ENCODE measurements around the gene CACNA1E.

CACNA1E gene

DNA sequence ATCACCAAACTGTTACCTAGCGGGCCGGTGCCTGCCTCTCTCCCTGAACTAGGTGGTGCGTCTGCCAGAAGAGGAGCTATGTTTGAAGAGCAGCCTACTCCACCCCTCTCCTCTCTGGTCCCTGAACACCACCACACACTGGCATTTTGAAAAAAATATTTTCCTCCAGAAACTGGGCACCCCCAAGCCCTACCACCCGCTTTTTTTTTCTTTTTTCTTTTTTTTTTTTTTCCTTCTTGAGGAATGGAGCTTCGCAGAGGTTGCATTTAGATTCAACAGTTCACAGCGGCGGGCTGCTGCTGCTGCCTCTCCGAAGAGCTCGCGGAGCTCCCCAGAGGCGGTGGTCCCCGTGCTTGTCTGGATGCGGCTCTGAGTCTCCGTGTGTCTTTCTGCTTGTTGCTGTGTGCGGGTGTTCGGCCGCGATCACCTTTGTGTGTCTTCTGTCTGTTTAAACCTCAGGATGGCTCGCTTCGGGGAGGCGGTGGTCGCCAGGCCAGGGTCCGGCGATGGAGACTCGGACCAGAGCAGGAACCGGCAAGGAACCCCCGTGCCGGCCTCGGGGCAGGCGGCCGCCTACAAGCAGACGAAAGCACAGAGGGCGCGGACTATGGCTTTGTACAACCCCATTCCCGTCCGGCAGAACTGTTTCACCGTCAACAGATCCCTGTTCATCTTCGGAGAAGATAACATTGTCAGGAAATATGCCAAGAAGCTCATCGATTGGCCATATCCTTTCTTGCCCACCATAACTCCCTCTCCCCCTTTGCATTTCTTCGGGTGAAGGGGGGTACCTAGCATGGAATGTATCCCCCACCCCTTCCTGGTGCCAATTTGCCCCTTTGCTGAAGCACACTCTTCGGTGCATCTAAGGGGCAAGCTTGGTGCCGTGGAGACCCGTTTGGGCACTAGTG lies at the start of gene CACNA1E:
Gene CACNA1E (plus strand): TSS at position 233 of the 911 bp plus-strand sequence. CDS start 228 bp downstream, at position 461.
- TF ChIP-seq, protein P1, sequence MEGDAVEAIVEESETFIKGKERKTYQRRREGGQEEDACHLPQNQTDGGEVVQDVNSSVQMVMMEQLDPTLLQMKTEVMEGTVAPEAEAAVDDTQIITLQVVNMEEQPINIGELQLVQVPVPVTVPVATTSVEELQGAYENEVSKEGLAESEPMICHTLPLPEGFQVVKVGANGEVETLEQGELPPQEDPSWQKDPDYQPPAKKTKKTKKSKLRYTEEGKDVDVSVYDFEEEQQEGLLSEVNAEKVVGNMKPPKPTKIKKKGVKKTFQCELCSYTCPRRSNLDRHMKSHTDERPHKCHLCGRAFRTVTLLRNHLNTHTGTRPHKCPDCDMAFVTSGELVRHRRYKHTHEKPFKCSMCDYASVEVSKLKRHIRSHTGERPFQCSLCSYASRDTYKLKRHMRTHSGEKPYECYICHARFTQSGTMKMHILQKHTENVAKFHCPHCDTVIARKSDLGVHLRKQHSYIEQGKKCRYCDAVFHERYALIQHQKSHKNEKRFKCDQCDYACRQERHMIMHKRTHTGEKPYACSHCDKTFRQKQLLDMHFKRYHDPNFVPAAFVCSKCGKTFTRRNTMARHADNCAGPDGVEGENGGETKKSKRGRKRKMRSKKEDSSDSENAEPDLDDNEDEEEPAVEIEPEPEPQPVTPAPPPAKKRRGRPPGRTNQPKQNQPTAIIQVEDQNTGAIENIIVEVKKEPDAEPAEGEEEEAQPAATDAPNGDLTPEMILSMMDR (IDR thresholded peaks at IDR 0.05; ENCODE audit: extremely low read depth, missing control alignments), result no peak
- no peak for DNase-seq (ENCODE audit: low spot score)

DNA sequence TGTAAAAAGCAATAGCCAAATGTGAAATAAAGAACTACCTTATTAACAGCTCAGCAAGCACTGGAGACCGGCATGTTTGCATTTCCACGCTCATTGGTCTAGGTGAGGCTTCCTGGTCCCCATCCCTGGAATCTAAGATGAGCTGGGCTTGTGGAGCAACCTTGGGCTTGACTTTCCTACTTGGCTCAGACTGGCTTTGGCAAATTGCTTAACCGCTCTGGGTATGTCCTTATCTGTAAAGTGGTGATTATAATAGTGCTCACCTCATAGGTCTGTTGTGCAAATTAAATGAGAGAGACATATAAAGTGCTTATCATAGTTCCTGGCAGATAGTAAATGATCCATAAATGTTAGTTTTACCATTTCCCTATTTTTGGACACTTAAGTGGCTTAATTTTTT lies 49.4 kb upstream of the CACNA1E start:
- no peak for DNase-seq (ENCODE audit: low spot score)
- TF ChIP-seq, protein P1 (IDR thresholded peaks at IDR 0.05; ENCODE audit: extremely low read depth, missing control alignments), result no peak

DNA sequence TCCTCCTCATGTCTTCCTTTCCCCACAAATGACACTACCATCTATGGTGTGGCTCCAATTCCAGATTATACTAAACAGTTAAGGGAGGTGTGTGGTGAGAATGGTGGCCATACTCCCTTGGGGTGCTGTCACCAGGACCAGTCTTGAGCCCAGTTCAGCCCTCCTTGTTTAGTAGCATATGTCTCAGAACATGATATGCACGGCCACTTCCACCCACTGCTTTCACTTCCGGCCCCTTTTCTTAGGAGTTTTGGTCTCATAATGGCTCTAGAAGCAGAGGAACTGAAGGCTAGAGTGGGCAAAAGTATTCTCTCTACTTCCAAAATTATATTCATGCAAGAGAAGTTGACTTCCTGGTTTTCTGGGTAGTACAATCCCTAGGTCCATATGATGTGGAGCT lies 45.3 kb upstream of the CACNA1E start:
- TF ChIP-seq, protein P1 (IDR thresholded peaks at IDR 0.05; ENCODE audit: extremely low read depth, missing control alignments), result no peak
- no peak for DNase-seq (ENCODE audit: low spot score)

DNA sequence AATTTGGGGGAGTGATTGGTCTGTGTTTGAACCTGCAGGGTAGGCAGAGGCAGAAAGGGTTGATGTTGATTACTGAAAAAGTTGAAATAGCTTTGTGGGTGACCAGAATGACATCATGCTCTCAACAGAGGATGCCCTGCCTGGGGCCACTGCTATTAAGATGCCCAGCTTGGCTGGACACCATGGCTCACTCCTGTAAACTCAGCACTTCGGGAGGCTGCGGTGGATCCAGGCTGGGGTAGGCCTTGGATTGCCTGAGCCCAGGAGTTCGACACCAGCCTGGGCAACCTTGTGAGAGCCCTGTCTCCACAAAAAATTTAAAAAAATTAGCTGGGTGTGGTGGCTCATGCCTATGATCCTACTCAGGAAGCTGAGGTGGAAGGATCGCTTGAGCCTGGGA lies 42.8 kb upstream of the CACNA1E start:
- TF ChIP-seq, protein P1 (IDR thresholded peaks at IDR 0.05; ENCODE audit: extremely low read depth, missing control alignments), result no peak
- DNase-seq (ENCODE audit: low spot score), result no peak

DNA sequence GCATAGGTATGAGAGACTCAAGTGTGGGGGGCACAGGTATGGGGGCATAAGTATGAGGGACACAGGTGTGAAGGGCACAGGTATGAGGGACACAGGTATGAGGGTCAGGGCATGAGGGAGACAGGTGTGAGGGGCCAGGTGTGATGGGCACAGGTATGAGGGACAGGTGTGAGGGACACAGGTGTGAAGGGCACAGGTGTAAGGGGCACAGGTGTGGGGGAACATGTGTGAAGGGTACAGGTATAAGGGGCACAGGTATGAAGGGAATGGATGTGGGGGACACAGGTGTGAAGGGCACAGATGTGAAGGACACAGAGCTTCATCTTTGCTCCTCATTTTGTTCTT lies 41.2 kb upstream of the CACNA1E start:
- DNase-seq (ENCODE audit: low spot score), result no peak
- TF ChIP-seq, protein P1 (IDR thresholded peaks at IDR 0.05; ENCODE audit: extremely low read depth, missing control alignments), result no peak

DNA sequence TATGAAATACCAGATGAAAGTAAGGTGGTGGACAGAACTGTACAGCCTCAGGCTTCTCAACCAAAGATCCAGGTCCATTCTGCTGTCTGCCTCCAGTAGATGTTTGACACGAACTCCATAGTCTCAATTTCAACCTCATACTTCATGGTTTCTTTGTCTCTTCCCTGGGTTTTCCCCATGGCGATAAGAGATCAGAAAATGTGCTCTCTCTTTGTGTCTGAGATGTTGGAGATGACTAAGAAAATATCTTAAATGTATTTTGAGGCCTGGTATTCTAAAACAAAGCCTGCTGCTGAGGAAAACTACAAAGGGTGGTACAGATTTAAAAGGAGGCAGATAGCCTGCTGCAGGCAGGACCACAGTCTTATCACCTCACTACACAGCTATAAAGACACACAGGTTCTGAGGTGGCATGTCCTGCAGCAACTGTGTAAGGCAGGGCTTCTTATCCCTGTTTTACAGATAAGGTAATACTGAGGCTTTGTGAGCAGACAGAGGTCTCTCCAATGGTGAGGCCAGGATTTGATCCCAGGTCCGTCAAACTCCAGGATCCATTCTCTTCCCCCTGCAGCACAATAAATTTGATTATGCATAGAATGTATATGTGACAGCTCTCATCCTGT lies 40.0 kb upstream of the CACNA1E start:
- TF ChIP-seq, protein P1 (IDR thresholded peaks at IDR 0.05; ENCODE audit: extremely low read depth, missing control alignments), result no peak
- no peak for DNase-seq (ENCODE audit: low spot score)

DNA sequence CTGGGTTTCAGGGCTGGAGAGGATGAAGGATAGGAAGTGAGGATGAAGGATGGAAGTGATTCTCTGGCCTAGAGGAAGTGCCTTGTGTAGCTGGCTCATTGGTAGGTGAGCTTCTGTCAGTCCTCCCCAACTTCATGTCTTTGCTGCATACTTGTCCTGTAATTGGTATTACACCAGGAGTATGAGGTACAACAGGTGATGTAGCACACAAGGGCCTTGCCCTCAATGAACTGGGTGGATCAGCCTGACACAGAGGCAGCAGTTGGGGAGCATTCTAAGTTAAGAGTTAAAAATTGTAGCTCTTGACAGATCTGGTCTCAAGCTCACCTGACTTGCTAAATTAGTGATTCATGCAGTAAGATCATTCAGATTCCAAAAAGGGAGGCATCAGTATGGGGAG lies 37.9 kb upstream of the CACNA1E start:
- DNase-seq (ENCODE audit: low spot score), result no peak
- TF ChIP-seq, protein P1 (IDR thresholded peaks at IDR 0.05; ENCODE audit: extremely low read depth, missing control alignments), result no peak
